ENCODE data around the gene GUCA1C.

DNA sequence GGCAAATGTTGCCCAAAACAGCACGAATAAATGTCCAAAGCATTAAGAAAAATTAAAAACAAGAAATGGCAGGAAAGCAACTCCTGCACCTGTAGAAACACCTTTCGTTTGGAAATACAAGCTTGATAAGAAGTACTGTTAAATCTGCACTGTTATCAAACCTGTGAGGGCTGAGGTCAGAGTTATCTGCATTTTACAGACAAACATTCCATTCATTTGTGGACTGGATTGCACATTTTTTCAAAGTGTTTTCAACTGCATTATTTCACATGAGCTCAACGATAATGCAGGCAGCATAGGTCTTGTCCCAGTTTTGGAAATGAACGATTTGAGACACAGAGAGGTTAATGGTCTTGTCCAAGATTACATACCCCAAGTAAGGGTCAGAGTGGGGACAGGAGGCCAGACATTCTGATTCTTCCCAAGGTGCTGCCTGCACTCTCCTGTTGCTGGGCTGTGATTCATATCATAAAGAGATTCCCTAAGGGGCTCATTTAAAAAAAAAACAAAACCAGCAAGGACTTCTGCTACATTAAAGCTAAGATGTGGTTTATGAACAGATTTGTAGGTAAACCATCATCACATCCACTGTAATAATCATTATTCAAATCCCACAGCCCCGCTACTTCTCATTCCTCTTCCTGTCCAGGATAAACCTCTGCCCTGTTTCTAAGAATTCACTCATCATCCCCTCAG is 13.0 kb downstream of the GUCA1C start:
- TF ChIP-seq, protein P1, sequence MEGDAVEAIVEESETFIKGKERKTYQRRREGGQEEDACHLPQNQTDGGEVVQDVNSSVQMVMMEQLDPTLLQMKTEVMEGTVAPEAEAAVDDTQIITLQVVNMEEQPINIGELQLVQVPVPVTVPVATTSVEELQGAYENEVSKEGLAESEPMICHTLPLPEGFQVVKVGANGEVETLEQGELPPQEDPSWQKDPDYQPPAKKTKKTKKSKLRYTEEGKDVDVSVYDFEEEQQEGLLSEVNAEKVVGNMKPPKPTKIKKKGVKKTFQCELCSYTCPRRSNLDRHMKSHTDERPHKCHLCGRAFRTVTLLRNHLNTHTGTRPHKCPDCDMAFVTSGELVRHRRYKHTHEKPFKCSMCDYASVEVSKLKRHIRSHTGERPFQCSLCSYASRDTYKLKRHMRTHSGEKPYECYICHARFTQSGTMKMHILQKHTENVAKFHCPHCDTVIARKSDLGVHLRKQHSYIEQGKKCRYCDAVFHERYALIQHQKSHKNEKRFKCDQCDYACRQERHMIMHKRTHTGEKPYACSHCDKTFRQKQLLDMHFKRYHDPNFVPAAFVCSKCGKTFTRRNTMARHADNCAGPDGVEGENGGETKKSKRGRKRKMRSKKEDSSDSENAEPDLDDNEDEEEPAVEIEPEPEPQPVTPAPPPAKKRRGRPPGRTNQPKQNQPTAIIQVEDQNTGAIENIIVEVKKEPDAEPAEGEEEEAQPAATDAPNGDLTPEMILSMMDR (IDR thresholded peaks at IDR 0.05; ENCODE audit: control extremely low read depth in 1 of 3, insufficient read depth in 1 of 3, low read depth in 1 of 3, low read length in 3 of 3), result no peak
- TF ChIP-seq EP300 (IDR thresholded peaks at IDR 0.05; ENCODE audit: borderline replicate concordance in 1 of 2, low read depth in 2 of 2, low read length in 2 of 2) (no peak), TAF1 (IDR thresholded peaks at IDR 0.05; ENCODE audit: low read depth, low read length) (no peak), RAD21 (IDR thresholded peaks at IDR 0.05 in 1 of 2, conservative IDR thresholded peaks at IDR 0.05 in 1 of 2; ENCODE audit: low read depth in 2 of 2, low read length in 2 of 2) (no peak), ASH2L (IDR thresholded peaks at IDR 0.05; ENCODE audit: low read length) (no peak), RNF2 (IDR thresholded peaks at IDR 0.05; ENCODE audit: borderline replicate concordance, low read depth, low read length, missing control alignments, poor library complexity, severe bottlenecking) (no peak), EZH2 (IDR thresholded peaks at IDR 0.05; ENCODE audit: low read depth, low read length, severe bottlenecking) (no peak), SRF (IDR thresholded peaks at IDR 0.05; ENCODE audit: low read depth, low read length) (no peak), TBP (IDR thresholded peaks at IDR 0.05; ENCODE audit: low read depth, low read length) (no peak), POLR2A (IDR thresholded peaks at IDR 0.05; ENCODE audit: control extremely low read depth in 1 of 2, low read depth in 2 of 2, low read length in 2 of 2) (no peak), ZNF274 (IDR thresholded peaks at IDR 0.05; ENCODE audit: borderline replicate concordance, extremely low read depth, low read length) (no peak), SP2 (IDR thresholded peaks at IDR 0.05; ENCODE audit: low read length) (no peak)
- TF ChIP-seq, protein P2, sequence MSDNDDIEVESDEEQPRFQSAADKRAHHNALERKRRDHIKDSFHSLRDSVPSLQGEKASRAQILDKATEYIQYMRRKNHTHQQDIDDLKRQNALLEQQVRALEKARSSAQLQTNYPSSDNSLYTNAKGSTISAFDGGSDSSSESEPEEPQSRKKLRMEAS (IDR thresholded peaks at IDR 0.05), result no peak
